Measurements from ENCODE around the gene H2AZ1. TPM values are rescaled to one million over a fixed set of nuclear protein-coding genes. Genes with fewer than 3 reads are reported as not detected.

The H2AZ1 gene
- total and polyA plus RNA-seq, 4 donors: 28.5 to 139 (median 103) TPM

- Histone ChIP-seq H3K4me3 (ENCODE audit: low read depth in 1 of 3, low read length in 3 of 3) (no peak overlapping the region), H3K9ac (ENCODE audit: low read depth in 1 of 2, low read length in 2 of 2) (no peak overlapping the region), H3K4me1 (ENCODE audit: control insufficient read depth in 4 of 4, insufficient read depth in 4 of 4, low read length in 3 of 4) (no peaks in the 10 kb centered on the region), H3K9me3 (ENCODE audit: control insufficient read depth in 4 of 4, low read length in 3 of 4) (peaks cover 0 to 2% (median 0%) of the 10 kb centered on the region in 4 donors), H3K27ac (ENCODE audit: low read depth in 1 of 2, low read length in 2 of 2) (no peak overlapping the region), H3K27me3 (ENCODE audit: control insufficient read depth in 4 of 4, insufficient read depth in 4 of 4, low read length in 3 of 4) (no peaks in the 10 kb centered on the region), H3K36me3 (ENCODE audit: control insufficient read depth in 4 of 4, insufficient read depth in 3 of 4, low read depth in 1 of 4, low read length in 3 of 4) (peaks cover 3 to 5% (median 4%) of the 10 kb centered on the region in 4 donors)
- TF ChIP-seq YY1 (IDR thresholded peaks at IDR 0.05) (no peak), ZBTB33 (IDR thresholded peaks at IDR 0.05) (no peak), RXRA (IDR thresholded peaks at IDR 0.05) (no peak), HNF4A (conservative IDR thresholded peaks at IDR 0.05) (no peak), ATF3 (IDR thresholded peaks at IDR 0.05) (no peak), SP1 (IDR thresholded peaks at IDR 0.05) (no peak), FOXA2 (IDR thresholded peaks at IDR 0.05) (no peak), RAD21 (IDR thresholded peaks at IDR 0.05) (no peak), GABPA (IDR thresholded peaks at IDR 0.05 in 1 of 2, conservative IDR thresholded peaks at IDR 0.05 in 1 of 2) (no peak), REST (IDR thresholded peaks at IDR 0.05) (no peak), MAX (IDR thresholded peaks at IDR 0.05) (no peak), NR2F2 (IDR thresholded peaks at IDR 0.05) (no peak), CTCF (IDR thresholded peaks at IDR 0.05; ENCODE audit: low read depth, low read length, missing input control) (no peak), JUND (IDR thresholded peaks at IDR 0.05) (no peak), FOXA1 (IDR thresholded peaks at IDR 0.05) (no peak), EGR1 (IDR thresholded peaks at IDR 0.05; ENCODE audit: low read depth in 2 of 2) (no peak), HNF4G (IDR thresholded peaks at IDR 0.05) (no peak)
- DNase-seq (ENCODE audit: low spot score): no peak
- WGBS: 93% methylated on average over 2 of the region's 2 CpGs
These were observed 31.4 kb downstream of the H2AZ1 start for GRCh38 chr4:99918656-99919055.
